ENCODE measurements around the gene STK11.

DNA sequence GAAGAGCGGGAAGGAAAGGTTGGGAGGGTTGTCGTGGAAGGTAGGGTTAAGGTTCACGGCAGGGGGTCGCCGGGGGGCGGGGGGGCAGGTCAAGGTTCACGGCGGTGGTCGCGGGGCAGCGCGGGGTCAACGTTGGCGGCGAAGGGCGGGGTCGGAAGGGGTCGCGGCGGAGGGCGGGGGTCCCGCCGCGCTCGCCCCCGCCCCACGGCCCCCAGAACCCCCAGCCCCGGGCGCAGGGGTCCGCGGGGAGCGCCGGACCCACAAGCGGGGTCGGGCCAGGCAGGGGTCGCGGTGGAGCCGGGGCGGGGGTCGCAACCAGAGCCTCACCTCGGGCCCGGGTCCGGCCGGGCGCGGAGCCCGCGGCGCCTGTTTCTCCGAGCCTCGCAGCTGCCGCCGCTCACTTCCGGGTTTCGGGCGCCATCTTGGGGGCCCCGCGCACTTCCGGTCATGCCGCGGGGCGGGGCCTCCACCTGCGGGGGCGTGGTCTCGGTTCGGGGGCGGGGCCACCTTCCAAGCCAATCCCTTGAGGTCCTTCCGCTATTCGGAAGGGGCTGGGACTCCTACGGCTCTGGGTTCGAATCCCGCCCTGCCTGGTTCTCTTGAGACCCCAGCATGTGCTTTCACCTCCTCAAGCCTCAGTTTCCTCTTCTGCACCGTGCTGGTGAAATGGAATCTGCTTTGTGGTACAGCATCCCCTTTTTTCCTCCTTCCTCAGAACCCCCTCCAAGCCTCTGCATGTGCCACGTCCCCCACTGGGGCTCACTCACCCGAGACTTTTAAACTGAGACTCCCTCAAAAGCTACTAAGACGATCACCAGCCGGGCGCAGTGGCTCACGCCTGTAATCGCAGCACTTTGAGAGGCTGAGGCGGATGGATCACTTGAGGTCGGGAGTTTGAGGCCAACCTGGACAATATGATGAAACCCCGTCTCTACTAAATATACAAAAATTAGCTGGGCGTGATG lies 31.5 kb upstream of the STK11 start, which contains the start of gene SBNO2:
- TF ChIP-seq, protein P1, sequence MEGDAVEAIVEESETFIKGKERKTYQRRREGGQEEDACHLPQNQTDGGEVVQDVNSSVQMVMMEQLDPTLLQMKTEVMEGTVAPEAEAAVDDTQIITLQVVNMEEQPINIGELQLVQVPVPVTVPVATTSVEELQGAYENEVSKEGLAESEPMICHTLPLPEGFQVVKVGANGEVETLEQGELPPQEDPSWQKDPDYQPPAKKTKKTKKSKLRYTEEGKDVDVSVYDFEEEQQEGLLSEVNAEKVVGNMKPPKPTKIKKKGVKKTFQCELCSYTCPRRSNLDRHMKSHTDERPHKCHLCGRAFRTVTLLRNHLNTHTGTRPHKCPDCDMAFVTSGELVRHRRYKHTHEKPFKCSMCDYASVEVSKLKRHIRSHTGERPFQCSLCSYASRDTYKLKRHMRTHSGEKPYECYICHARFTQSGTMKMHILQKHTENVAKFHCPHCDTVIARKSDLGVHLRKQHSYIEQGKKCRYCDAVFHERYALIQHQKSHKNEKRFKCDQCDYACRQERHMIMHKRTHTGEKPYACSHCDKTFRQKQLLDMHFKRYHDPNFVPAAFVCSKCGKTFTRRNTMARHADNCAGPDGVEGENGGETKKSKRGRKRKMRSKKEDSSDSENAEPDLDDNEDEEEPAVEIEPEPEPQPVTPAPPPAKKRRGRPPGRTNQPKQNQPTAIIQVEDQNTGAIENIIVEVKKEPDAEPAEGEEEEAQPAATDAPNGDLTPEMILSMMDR (IDR thresholded peaks at IDR 0.05) = no peak
- peak; percentile 69 for TF ChIP-seq POLR2A (IDR thresholded peaks at IDR 0.05)
- no peak for TF ChIP-seq EP300 (IDR thresholded peaks at IDR 0.05)
